CD4-positive, alpha-beta T cell treated with Interleukin-4 for 1 hour (primary cell): Measurements from ENCODE around the gene SLC35E2B.
"Not testable (repeated sequence)": the region's sequence is repeated elsewhere in the genome, so short reads cannot be mapped to it uniquely, and the experiment has no call there.

Source experiments
- DNase-seq, 2 donors: peaks; one replicate each; pipeline ENCODE4 v3.0.0-alpha.2; 2020 to 2022

The SLC35E2B gene

GRCh38 chr1:1672181-1672965 is 20.2 kb downstream of the SLC35E2B start:
- DNase-seq, result no peak

DNA sequence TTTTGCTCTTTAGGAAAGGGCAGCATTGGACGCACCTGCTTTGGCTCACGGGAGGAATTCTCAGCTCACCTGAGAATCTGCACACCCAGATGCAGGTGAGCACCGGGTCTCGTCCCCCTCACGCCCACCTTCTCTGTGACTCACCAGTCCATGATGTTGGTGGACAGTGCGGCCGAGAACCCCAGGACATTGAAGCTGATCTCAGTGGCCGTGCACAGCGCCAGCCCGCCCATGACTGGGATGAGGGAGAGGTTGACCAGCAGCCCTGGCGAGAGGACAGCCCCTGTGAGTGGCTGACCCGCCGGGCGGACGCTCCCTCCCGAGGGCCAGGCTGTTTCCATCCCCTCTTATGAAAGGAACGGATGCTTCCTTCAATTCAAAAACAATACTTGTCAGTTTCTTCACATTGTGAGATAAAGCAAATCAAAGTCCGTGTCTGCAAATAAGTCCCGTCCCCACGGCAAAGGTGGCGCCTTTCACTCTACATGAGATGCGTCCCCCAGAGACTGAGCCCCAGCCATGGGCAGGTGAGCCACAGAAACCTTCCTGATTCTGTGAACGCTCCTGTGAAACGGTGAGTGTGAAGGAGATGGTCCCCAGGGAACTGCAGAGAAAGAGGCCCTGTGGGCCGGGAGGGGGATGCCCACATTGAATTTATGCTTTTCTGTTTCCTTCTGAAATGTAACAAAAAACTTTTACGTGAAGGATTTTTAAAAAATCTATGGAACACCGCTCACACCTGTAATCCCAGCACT is 21.1 kb downstream of the SLC35E2B start:
- DNase-seq, result no peak

GRCh38 chr1:1670866-1671265 is 21.7 kb downstream of the SLC35E2B start:
- no peak for DNase-seq

GRCh38 chr1:1669468-1670440 is 22.8 kb downstream of the SLC35E2B start:
- no peak for DNase-seq

DNA sequence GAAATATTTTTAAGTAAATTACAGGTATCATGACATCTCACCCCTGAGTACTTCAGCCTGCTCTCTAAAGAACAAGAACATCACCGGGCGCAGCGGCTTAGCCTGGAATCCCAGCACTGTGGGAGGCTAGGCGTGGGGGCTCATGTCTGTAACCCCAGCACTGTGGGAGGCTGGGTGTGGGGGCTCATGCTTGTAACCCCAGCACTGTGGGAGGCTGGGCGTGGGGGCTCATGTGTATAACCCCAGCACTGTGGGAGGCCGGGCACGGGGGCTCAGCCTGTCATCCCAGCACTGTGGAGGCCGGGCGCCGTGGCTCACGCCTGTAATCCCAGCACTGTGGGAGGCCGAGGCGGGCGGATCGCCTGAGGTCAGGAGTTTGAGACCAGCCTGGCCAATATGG is 26.1 kb downstream of the SLC35E2B start:
- DNase-seq, result no peak

- peak; percentile 23 to 29 for DNase-seq
Observed at GRCh38 chr1:1665815-1666251, 26.8 kb downstream of the SLC35E2B start.

DNA sequence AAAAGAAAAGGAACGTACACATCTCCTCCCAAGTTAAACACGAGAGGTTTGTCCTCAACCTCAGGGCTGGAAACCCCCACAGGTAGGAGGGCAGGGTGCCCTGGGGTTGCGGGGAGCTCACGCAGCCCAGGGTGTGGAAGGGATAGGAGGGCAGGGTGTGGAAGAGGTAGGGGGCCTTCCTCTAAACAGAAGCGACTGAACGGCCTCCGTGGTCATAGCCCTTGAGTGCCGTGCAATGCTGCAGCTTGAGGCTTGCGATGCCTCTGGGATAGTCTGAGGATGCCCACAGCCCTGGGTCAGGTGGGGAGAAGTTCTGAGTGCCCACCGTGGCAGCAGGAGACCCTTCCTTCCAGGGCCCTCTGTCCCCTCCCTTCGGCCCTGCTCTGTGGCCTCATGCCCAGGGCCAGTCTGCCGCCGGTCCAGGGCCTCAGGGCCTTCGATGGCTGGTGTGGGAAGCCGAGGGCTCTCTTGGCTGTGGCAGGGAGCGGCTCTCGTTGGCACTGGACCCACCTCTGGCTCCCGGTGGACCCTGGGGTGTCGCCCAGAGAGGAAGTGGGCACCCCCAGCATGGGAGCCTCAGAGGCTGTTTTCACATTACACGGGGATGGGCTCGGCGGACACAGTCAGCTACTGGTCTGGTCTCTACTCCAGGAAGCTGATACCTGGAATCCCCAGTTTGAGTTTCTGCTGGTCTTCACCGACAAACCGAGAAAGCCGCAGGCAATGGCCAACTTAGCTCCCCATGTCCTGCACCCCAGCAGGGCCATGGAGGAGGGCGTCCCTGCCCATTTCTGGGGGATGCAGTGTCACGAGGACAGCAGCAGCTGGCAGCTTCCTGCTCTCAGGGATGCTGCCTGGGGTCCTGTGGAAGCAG is 27.4 kb downstream of the SLC35E2B start:
- DNase-seq, result no peak

- not testable (repeated sequence) for DNase-seq
Observed at GRCh38 chr1:1664318-1664717, 28.3 kb downstream of the SLC35E2B start.

DNA sequence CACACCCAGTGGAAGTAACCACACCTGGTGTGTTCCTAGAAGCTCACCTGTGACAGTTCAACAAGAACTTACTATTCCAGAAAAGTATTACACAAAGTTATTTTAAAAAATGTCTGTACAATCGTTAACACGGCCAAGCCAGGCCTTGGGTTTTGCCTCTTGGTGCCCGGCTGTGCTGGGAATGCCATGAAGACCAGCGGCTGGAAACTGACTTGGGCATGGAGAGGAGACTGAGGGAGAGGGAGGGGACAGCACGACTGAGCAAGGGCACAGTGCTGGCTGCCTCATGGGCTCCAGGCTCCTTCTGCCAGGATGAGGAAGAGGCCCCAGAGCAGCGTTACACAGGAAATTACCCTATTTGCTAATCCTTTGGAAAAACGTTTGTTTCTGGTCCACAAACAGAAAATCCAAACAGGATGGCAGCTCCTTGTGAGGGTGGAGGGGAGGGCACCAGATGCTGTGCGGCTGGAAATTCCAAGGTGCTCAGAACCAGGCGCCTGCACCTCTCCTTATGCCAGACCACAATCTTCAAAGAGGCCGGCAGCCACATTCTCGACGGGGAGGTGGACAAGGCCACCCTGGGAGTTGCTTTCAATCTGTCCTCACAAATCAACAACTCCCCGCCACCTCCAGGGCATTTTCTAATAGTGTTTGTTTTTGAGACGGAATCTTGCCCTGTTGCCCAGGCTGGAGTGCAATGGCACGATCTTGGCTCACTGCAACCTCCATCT is 29.6 kb downstream of the SLC35E2B start:
- DNase-seq, result not testable (repeated sequence)

- DNase-seq, result not testable (repeated sequence)
Observed at GRCh38 chr1:1662392-1662791, 30.2 kb downstream of the SLC35E2B start.

DNA sequence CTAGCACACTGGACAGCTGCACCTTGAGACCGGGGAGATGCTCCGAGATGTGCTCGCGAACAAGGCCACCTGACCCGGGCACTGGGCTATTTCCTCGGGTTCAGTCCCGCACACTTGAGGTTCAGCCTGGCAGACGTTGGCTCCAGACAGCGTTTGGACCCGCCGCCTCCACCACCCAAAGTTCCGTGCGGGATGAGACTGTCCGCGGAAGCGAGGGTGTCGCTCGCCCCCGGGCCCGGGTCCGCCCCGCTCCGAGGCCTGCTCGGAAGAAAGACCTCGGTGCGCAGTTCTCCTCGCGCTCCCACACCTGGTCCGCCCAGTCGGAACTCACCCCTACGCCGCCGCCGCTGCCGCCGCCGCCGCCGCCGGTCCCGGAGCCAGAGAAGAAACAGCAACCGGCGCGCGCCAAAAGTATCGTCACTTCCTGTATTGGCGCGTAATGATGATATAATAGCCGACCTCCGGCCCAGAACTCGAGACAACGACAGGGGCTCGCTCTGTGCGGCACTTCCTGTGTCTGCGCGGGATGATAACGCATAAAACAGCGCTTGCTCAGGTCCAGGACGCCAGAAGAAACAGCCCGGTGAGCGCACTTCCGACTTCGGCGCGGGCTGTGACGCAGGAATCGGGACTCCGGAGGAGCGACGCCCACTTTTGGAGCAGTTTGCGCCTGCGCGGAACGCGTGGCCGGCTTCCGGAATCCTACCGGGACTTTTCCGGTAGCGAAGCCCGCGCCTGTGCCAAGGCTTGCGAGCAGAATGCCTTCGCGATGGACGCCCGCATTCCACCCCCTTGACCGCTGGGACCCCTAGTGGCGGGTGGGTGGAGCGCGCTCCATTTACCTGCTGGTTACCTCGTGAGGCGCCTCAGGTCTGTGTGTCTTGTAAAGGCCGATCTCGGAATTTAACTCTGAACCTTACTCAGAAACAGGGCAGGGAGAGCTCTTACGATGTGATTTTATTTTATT is 33.7 kb downstream of the SLC35E2B start, which contains the start of gene CDK11B:
Gene CDK11B, minus strand, starts transcription at position 422 of the 967 bp plus-strand sequence. CDS start 1,519 bp downstream, outside the sequence.
- DNase-seq, result peak; percentile 96 to 97

GRCh38 chr1:1648265-1648664 is 44.3 kb downstream of the SLC35E2B start:
- DNase-seq, result not testable (repeated sequence)

DNA sequence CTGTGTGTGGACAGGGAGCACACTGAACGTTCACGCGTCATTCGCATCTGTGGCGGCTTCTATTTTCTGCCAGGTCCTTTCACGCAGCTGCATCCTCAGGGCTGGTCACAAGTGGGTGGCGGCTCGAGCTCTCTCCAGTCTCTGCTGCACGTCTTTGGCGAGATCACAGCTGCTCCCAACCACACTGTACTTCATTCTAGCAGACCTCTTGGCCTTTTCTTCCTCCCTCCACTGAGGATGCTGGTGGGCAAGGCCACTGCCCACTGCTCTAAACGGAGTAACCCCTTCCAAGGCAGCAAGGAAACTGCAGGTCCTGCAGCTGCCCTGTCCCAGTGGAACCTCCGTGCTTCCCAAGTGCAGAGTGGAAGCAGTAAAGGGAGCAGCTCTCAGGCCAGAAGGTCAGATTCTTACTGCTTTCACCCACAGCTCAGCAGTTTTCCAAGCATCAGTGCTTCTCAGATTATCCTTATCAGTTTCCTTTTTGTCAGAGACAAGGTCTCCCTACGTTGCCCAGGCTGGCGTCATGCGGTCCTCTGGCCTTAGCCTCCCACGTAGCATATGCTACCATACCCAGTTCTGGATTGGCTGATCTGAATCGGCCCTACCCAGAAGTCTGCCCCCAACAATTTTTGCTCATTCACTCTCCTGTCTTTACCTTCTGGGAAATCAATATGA is 44.9 kb downstream of the SLC35E2B start:
- DNase-seq, result not testable (repeated sequence)

- not testable (repeated sequence) for DNase-seq
Observed at GRCh38 chr1:1646326-1646725, 46.3 kb downstream of the SLC35E2B start.

- DNase-seq, result not testable (repeated sequence)
Observed at GRCh38 chr1:1640711-1641461, 51.7 kb downstream of the SLC35E2B start.

- DNase-seq, result not testable (repeated sequence)
Observed at GRCh38 chr1:1640081-1640480, 52.5 kb downstream of the SLC35E2B start.

DNA sequence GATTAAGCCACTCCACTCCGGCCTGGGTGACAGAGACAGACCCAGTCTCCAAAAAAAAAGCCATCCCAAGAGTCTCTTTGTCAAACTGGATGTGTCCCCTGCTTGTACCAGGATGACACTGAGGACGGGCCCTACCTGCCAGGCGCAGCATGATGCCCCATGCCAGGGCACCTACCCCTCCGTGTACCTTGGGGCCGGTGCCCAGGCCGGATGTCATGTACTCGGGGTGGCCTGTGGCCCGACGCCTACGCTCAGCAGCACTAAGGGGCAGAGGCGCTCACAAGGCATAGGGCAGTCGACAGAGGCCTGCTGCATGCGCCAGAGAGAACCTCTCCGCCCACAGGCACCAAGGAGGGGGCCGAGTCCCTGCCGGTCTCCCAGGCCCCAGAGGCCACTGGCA is 53.2 kb downstream of the SLC35E2B start:
- DNase-seq, result not testable (repeated sequence)

GRCh38 chr1:1638528-1638927 is 54.1 kb downstream of the SLC35E2B start:
- not testable (repeated sequence) for DNase-seq
